DMS53 treated with DMSO at 0.1 percent for 48 hours (cell line): ENCODE data around the gene ZNF117.
A peak's percentile ranks its signal among the peaks of the same experiment; 100 is the strongest.
"Not testable (repeated sequence)": the region's sequence is repeated elsewhere in the genome, so short reads cannot be mapped to it uniquely, and the experiment has no call there.

Experiments used
- DNase-seq: peaks from one replicate; lab custom pipeline; 2025; ENCODE audit not compliant: unreplicated experiment; lab: John Stamatoyannopoulos, UW

ZNF117 gene

GRCh38 chr7:64997164-64997908 lies 6.5 kb upstream of the ZNF117 start:
- DNase-seq = no peak

GRCh38 chr7:64996305-64996704 lies 5.5 kb upstream of the ZNF117 start:
- no peak for DNase-seq

DNA sequence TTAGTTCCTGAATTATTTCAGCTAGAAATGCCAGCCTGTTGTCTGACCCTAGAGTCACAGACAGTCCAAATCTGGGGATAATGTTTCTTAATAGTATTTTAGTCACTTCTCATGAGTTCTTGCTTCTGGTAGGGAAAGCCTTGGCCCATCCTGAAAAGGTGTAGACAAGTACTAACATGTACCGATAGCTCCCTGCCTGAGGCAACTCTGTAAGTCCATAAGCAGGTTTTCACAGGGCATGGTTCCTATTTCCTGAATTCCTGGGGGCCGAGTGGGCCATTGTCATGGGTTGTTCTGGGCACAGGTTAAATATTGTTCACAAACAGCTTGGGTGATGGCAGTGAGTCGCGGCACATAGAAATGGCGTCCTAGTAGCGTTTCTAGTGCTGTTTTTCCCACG lies 3.1 kb upstream of the ZNF117 start:
- DNase-seq = no peak

DNA sequence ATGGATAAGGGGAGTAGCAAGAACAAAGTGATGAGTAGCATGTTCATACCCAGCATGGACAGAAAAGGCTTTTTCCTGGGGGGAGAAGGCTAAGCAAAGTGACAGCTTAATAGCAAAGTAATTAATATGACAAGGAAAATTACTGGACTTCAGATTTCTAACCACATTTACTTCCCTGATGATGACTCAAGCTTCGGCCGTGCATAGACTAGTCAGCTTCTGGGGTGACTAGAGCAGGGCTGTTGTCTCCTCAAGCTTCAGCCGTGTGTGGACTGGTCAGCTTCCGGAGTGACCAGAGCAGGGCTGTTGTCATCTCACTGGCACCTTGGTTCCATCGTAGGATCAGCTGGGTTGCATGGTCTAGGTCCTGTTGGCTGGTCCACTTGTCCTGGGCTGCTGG lies 2.1 kb upstream of the ZNF117 start:
- DNase-seq = no peak

- DNase-seq = no peak
These were observed 620 bp downstream of the ZNF117 start for GRCh38 chr7:64990216-64990615.

- no peak for DNase-seq
These were observed 12.2 kb downstream of the ZNF117 start for GRCh38 chr7:64978497-64979203.

DNA sequence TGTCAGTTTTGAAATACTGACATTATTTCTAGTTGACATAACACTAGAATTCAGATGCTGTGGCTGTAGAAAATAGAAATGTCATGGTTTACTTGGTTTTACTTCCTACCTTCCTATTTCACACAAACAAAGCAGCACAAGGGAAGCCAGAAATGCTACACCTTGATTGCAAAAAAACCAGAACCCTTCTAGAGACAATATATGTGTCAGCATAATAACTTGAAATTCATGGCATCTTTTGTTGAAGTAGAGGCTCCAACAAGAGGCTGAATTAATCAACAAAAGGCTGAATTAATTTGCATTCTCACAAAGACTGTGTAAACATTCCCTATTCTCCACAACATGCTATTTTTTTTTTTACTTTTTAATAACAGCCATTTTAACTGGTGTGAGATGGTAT lies 25.2 kb downstream of the ZNF117 start:
- DNase-seq = no peak

- peak; percentile 93 for DNase-seq
These were observed 31.6 kb downstream of the ZNF117 start for GRCh38 chr7:64959072-64959747.

- peak; percentile 71 for DNase-seq
These were observed 39.5 kb downstream of the ZNF117 start for GRCh38 chr7:64951250-64951848.

GRCh38 chr7:64950673-64951072 lies 40.2 kb downstream of the ZNF117 start:
- not testable (repeated sequence) for DNase-seq

DNA sequence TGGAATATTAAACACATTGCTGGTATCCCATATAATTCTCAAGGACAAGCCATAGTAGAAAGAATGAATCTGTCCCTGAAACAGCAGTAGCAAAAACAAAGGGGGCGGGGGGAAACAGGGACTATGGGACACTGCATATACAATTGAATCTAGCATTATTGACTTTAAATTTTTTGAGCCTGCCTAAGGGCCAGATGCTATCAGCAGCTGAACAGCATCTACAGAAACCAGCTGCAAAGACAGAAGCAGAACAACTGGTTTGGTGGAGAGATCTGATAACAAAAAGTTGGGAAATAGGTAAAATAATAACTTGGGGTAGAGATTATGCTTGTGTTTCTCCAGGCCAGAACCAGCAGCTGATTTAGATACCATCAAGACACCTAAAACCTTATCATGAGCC lies 42.1 kb downstream of the ZNF117 start:
- not testable (repeated sequence) for DNase-seq

DNA sequence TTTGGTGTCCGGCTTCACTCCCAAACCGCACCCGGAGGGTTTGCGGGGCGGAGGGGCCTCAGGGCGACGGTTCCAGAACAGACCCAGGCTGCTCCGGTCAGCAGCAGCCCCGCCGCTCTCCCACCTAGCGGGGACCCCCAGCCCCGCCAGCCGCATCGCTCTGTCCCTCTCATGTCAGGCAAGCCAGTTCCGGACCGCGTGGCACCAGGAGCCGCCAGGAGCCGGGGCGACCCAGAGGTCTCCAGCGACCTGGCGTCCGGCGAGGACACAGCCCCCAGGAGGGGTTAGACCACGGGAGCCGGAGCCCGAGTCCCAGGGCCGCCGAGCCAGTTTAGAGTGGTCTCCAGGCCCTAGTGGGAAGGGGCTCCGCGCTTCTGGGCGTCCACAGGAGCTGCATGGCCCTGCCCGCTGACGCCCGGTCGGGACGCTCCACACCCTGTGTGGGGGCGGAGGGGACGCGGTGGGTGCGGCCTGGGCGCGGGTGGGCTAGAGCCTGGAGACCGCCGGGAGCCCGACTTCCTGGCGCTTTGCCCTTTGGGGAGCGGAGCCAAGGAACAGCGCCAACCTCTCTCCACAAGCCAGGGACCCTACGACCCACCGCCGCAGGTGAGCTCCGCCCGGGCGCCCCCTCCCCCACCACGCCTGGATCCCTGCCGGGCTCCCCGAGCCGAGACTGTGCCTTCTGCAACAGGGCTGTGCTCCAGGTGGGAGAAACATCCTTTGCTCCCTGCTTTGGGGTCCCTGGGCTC lies 43.4 kb downstream of the ZNF117 start:
- no peak for DNase-seq

GRCh38 chr7:64946772-64947171 lies 44.1 kb downstream of the ZNF117 start:
- peak; percentile 38 for DNase-seq

- DNase-seq = no peak
These were observed 45.2 kb downstream of the ZNF117 start for GRCh38 chr7:64945503-64946175.

DNA sequence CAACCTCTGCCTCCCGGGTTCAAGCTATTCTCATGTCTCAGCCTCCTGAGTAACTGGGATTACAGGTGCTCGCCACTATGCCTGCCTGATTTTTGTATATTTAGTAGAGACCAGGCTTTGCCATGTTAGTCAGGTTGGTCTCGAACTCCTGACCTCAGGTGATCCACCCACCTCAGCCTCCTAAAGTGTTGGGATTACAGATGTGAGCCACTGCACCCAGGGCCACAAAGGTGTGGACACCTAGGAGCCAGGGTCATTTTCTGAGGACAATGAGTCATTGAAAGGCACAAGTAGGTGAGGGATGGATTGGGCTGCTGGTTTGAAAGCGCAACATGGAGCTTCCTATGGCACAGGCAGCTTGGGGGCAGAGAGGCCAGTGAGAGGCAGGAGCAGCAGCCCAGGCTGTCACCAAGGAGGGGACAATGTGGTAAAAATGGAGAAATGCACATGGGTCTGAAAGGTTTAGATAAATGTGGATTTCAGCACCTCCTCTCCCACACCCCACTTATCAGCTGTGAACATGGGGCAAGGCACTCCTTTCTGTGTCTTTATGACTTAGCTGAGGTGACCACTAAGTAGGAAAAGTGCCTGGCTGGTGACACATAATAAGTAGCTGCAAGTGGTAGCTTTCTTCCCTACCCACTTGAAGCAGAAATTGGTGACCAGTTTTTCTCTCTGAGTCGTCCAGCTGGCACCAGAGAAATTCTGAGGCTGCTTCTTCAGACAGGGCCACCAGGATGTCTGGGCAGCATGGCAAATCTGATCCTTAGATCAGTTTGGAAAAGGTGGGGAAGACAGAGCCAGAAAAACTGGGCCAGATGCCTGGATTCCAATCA lies 46.0 kb downstream of the ZNF117 start:
- not testable (repeated sequence) for DNase-seq

GRCh38 chr7:64940021-64940420 lies 50.8 kb downstream of the ZNF117 start:
- DNase-seq = not testable (repeated sequence)

DNA sequence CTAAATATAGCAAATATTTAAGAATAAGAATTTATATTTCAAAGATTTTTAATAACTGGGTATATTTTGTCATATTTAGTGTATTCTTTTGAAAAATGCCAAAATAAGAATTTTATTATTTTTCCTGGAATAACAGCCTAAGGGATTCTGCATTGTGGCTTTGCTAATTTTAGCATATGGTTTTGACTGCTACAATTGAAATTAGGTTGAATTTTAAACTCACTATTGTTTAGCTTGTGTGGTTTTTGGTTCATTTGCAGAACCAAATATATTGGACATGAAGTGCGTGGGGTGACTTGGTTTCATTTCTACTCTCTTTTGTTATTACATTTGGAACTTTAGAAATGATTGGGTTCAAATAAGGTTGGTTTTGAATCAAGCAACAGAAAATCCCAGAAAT lies 52.3 kb downstream of the ZNF117 start:
- DNase-seq = no peak

DNA sequence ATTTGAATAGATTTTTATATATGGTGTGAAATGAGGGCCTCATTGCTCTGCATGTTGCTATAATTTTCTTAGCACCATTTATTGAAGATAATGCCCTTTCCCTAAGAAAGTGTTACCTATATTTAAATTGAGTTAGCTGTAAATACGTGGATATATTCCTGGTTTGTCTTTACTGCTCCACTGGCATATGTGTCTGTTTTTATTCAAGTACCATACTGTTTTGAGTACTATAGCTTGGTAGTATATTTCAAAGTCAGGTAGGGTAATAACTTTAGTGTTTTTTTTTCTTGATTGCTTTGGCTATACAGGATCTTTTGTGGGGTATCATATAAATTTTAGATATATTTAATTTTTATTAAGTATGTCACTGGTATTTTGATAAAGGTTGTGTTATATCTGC lies 56.4 kb downstream of the ZNF117 start:
- no peak for DNase-seq
